ENCODE results near the gene POPDC2.

POPDC2 gene

GRCh38 chr3:119657887-119658702 is 2.3 kb downstream of the POPDC2 start:
- no peaks in the 10 kb centered on the region for H3K36me3 Mint-ChIP-seq
- H3K9me3 Mint-ChIP-seq, result no peaks in the 10 kb centered on the region
- ATAC-seq (no peak), DNase-seq (ENCODE audit: low spot score in 2 of 2) (no peak)
- H3K4me3 Mint-ChIP-seq, result no peak overlapping the region
- H3K27ac Mint-ChIP-seq, result no peak overlapping the region
- H3K4me1 Mint-ChIP-seq, result peaks cover 4% of the 10 kb centered on the region

DNA sequence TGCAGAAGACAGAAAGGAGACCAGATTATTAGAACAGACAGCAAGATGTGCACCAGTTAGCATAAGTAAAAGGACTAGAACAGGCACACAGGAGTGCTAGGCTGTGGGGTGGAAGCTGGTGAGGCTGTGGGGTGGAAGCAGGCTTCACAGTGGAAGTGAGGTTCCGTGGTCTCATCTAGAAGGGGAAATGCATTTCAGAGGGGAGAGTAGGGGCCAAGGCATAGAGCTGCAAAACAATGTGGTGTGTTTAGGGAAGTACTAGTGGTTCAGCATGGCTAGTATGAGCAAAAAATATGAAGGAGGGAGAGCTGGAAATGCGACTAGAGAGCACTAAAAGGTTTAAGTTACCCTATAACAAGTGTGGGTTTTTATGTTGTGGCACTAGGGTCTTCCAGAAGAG is 6.5 kb downstream of the POPDC2 start:
- no peaks in the 10 kb centered on the region for H3K4me1 Mint-ChIP-seq
- no peak for ATAC-seq
- no peak overlapping the region for H3K4me3 Mint-ChIP-seq
- no peaks in the 10 kb centered on the region for H3K9me3 Mint-ChIP-seq
- no peak overlapping the region for H3K27ac Mint-ChIP-seq
- DNase-seq (ENCODE audit: low spot score in 2 of 2), result no peak
- H3K36me3 Mint-ChIP-seq, result no peaks in the 10 kb centered on the region

- no peak for DNase-seq (ENCODE audit: low spot score in 2 of 2)
- H3K9me3 Mint-ChIP-seq, result no peaks in the 10 kb centered on the region
- no peaks in the 10 kb centered on the region for H3K4me1 Mint-ChIP-seq
- no peak for ATAC-seq
- no peaks in the 10 kb centered on the region for H3K36me3 Mint-ChIP-seq
- no peak overlapping the region for H3K27ac Mint-ChIP-seq
- no peak overlapping the region for H3K4me3 Mint-ChIP-seq
Observed at GRCh38 chr3:119652306-119653033, 7.9 kb downstream of the POPDC2 start.

DNA sequence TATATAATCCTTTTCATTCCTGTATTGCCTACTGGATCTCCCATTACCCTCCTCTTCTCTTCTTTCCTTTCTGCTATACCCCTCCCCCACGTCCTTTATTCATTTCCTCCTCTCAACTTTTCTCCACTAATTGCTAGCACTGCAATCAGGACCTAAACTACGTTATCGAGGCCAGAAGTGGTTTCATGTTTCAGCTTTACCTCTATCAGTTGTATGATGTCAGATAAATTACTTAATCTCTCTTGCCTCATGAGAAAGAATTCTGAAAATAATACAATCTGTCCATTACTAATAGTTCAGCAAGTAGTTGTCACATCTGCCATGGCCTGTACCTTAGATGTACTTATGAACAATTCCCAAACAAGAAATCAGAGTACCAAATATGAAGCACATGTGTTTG is 10.6 kb downstream of the POPDC2 start:
- H3K4me1 Mint-ChIP-seq, result no peaks in the 10 kb centered on the region
- H3K27ac Mint-ChIP-seq, result no peak overlapping the region
- H3K4me3 Mint-ChIP-seq, result no peak overlapping the region
- ATAC-seq (no peak), DNase-seq (ENCODE audit: low spot score in 2 of 2) (peak in 1 of 2 donors; percentile 2)
- no peaks in the 10 kb centered on the region for H3K36me3 Mint-ChIP-seq
- H3K9me3 Mint-ChIP-seq, result no peaks in the 10 kb centered on the region

DNA sequence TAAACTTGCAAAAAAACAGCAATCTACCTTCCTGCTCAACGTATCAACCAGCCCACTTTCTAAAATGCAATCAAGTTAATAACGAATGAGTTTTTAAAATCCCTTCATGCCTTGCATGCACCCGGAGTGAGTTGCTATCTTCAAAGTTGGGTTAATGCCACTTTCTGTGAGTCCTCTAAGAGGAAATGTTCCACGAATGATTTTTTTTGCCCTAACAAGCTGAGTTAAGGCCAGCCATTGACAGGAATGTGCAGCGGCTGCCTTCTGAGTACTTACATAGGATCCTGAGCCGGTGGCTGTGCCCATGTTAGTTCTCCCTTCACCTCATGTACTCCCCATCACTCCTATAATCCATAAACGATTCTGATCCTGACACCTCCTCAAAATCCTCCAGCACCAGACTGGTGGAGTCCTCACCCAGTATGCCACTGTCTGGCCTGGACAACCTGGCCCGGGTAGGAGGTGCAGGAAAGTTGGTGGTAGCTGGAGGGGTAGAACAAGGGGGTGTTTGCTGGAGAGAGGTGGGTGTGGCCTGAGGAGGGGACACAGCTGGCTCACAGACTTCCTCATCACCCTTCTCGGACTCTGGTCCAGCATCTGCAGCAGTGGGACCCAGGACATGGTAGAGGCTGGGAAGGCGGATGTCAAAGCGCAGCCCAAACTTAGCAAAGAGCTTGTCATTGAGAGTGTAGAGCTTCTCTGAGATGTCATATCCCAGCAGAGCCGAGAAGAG is 12.4 kb downstream of the POPDC2 start:
- no peaks in the 10 kb centered on the region for H3K36me3 Mint-ChIP-seq
- no peaks in the 10 kb centered on the region for H3K9me3 Mint-ChIP-seq
- H3K4me3 Mint-ChIP-seq, result no peak overlapping the region
- peak overlapping the region; percentile 10 for H3K27ac Mint-ChIP-seq
- DNase-seq (ENCODE audit: low spot score in 2 of 2) (peak in 1 of 2 donors; percentile 35), ATAC-seq (no peak)
- H3K4me1 Mint-ChIP-seq, result peaks cover 8% of the 10 kb centered on the region

- H3K4me3 Mint-ChIP-seq, result no peak overlapping the region
- ATAC-seq (no peak), DNase-seq (ENCODE audit: low spot score in 2 of 2) (no peak)
- H3K27ac Mint-ChIP-seq, result no peak overlapping the region
- peaks cover 16% of the 10 kb centered on the region for H3K4me1 Mint-ChIP-seq
- no peaks in the 10 kb centered on the region for H3K36me3 Mint-ChIP-seq
- H3K9me3 Mint-ChIP-seq, result no peaks in the 10 kb centered on the region
Observed at GRCh38 chr3:119647171-119647570, 13.2 kb downstream of the POPDC2 start.

DNA sequence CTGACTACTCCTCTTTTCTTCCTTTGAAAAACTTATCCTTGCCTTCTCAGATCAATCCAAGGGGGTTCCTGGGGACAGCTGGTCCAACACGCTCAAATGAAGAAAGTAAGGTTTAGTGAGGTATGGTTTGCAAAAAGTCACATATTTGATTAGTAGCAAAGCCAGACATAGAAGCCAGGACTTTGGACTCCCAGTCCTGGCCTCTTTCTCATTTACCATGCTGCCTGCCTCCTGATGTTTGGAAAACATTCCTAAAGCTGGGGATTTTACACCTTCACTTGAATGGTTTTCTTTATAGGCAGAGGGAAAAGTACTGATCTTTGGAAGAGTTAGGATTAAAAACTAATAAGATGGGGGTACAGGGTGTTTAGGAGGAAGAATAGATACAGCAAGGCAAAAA is 14.6 kb downstream of the POPDC2 start:
- Mint-ChIP-seq H3K4me3 (no peak overlapping the region), H3K9me3 (no peaks in the 10 kb centered on the region), H3K27ac (no peak overlapping the region), H3K36me3 (peaks cover 4% of the 10 kb centered on the region), H3K4me1 (peaks cover 18% of the 10 kb centered on the region)
- no peak for ATAC-seq
- DNase-seq (ENCODE audit: low spot score in 2 of 2), result no peak

- Mint-ChIP-seq H3K9me3 (peaks cover 3% of the 10 kb centered on the region), H3K4me3 (no peak overlapping the region), H3K4me1 (peaks cover 28% of the 10 kb centered on the region), H3K27ac (no peak overlapping the region), H3K36me3 (peaks cover 12% of the 10 kb centered on the region)
- no peak for ATAC-seq
- DNase-seq (ENCODE audit: low spot score in 2 of 2), result no peak
Observed at GRCh38 chr3:119644481-119644880, 15.9 kb downstream of the POPDC2 start.

- H3K36me3 Mint-ChIP-seq, result peaks cover 22% of the 10 kb centered on the region
Observed at GRCh38 chr3:119643528-119643927, 16.9 kb downstream of the POPDC2 start.

DNA sequence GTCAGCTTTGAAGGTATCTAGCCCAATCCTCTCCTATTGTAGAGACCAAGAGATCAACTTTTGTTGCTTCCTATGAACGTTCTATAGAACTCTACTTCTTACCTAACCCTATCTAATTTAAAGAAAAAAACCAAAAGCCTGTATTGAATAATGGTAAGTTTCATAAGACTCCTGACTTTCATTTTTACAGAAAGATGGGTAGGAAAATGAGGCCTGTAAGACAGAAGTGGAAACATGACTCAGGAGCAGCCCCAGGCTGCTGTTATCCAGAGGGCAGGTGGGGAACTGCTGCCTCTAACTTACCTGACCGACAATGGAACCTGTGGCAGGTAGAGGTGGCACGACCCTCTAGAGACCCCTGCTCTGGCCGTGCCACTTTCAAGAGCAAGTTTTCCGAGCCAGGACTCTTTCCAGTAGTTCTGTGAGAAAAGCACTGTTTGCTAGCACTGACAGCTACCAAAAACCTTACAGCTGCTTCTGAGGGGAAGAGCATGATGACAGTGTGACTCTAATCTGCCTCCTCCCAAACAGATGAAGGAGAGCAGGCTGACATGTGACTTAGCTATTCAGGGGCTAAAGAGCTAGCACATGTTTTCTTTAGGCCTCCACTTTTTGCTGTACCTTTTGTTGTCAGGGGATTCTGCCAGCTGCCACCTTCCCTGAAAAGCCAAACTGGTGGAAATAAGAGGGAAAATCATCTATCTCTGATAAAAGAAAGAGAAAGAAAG is 17.5 kb downstream of the POPDC2 start:
- H3K4me3 Mint-ChIP-seq, result no peak overlapping the region
- DNase-seq (ENCODE audit: low spot score in 2 of 2), result no peak
- peak; percentile 27 for ATAC-seq
- peaks cover 3% of the 10 kb centered on the region for H3K9me3 Mint-ChIP-seq
- H3K27ac Mint-ChIP-seq, result peak overlapping the region; percentile 46
- H3K4me1 Mint-ChIP-seq, result peaks cover 43% of the 10 kb centered on the region
- H3K36me3 Mint-ChIP-seq, result peaks cover 27% of the 10 kb centered on the region

More at GRCh38 chr3:119643528-119643927, 16.9 kb downstream of the POPDC2 start:
- H3K4me1 Mint-ChIP-seq, result peaks cover 37% of the 10 kb centered on the region
- H3K9me3 Mint-ChIP-seq, result peaks cover 3% of the 10 kb centered on the region
- peak overlapping the region; percentile 46 for H3K27ac Mint-ChIP-seq
- no peak for DNase-seq (ENCODE audit: low spot score in 2 of 2)
- H3K4me3 Mint-ChIP-seq, result no peak overlapping the region
- no peak for ATAC-seq

DNA sequence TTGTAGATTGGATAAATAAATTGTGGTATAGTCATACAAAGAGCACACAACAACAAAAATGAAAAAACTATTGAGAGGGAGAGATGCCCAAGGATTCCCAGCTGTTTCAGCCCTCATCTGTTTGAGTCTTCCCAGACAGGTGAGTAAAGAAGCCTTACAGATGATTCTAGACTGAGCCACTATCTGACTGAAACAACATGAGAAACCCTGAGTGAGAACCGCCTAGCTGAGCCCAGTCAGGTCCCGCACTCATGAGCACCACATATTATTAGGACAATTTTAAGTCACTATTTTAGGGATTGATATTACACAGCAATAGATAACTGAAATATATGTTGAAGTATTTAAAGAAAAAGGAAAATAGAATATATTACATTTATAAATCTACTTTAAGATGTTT is 19.0 kb downstream of the POPDC2 start:
- peaks cover 27% of the 10 kb centered on the region for H3K36me3 Mint-ChIP-seq
- ATAC-seq, result no peak
- no peak overlapping the region for H3K4me3 Mint-ChIP-seq
- H3K27ac Mint-ChIP-seq, result no peak overlapping the region
- peaks cover 53% of the 10 kb centered on the region for H3K4me1 Mint-ChIP-seq
- H3K9me3 Mint-ChIP-seq, result peaks cover 3% of the 10 kb centered on the region
- no peak for DNase-seq (ENCODE audit: low spot score in 2 of 2)

- H3K36me3 Mint-ChIP-seq, result peaks cover 27% of the 10 kb centered on the region
Observed at GRCh38 chr3:119639494-119640350, 20.7 kb downstream of the POPDC2 start.

DNA sequence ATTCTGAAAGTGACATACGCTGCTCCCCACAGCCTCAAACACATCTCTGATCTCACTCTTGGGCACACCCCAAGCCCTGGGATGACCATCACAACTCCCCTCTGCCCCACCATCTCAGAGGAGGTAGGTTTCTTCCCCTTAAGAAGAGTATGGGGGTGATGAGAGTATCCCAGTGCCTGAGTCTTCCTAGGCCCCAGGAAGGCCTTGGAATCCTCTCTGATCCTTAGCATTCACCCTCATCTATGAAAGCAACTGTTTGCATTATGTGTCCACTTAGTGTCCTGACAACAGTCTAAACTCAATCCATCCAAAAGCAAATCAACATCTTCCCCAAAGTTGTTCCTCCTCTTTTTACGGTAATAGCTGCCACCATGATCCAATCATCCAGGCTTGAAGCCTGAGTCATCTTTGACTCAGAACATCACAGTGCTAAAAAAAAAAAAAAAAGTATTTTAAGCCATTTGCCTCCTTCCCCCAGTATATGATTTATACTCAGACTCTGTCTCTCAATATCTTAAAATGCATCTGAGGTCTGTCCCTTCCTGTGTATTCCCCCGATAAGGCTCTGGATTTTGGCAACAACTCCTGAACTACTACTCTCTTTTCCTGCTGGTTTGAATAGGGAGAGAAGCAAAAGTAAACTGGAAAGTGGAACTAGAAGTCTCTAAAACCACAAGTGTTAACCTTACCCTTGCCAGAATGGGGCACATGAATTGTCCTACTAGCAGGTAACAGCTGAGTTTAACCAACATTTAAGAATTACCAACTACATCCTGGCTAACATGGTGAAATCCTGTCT is 22.5 kb downstream of the POPDC2 start:
- H3K36me3 Mint-ChIP-seq, result peaks cover 27% of the 10 kb centered on the region
- peaks cover 3% of the 10 kb centered on the region for H3K9me3 Mint-ChIP-seq
- peak overlapping the region; percentile 67 for H3K4me3 Mint-ChIP-seq
- peak overlapping the region; percentile 99 for H3K27ac Mint-ChIP-seq
- DNase-seq (ENCODE audit: low spot score in 2 of 2), result peak in 1 of 2 donors; percentile 58
- ATAC-seq, result peak; percentile 47
- H3K4me1 Mint-ChIP-seq, result peaks cover 44% of the 10 kb centered on the region

More at GRCh38 chr3:119639494-119640350, 20.7 kb downstream of the POPDC2 start:
- DNase-seq (ENCODE audit: low spot score in 2 of 2), result peak in 1 of 2 donors; percentile 67
- peak; percentile 62 for ATAC-seq
- H3K27ac Mint-ChIP-seq, result peak overlapping the region; percentile 99
- peaks cover 3% of the 10 kb centered on the region for H3K9me3 Mint-ChIP-seq
- peak overlapping the region; percentile 67 for H3K4me3 Mint-ChIP-seq
- H3K4me1 Mint-ChIP-seq, result peaks cover 53% of the 10 kb centered on the region
